Vagina (tissue), 2 donors: ENCODE data around the gene ZNF514. TPM values are rescaled to one million over a fixed set of nuclear protein-coding genes. Genes with fewer than 3 reads are reported as not detected.
"Not testable (repeated sequence)": the region's sequence is repeated elsewhere in the genome, so short reads cannot be mapped to it uniquely, and the experiment has no call there.

Source experiments
- DNase-seq, 2 donors: peaks; one replicate each; pipeline ENCODE4 v3.0.0-alpha.2; 2017; ENCODE audit errors: extremely low spot score in 2 of 2
- H3K27ac ChIP-seq: fragments of 200-600 bp; sonication (generic); one replicate; pipeline ENCODE4 v1.5.1; 2019
- H3K27me3 ChIP-seq: fragments of 200-600 bp; sonication (generic); one replicate; pipeline ENCODE4 v1.5.1; 2019
- H3K36me3 ChIP-seq, 2 donors: fragments of 200-600 bp; sonication (generic); one replicate each; pipeline ENCODE4 v1.5.1; 2017 to 2019
- H3K4me1 ChIP-seq: fragments of 200-600 bp; sonication (generic); one replicate; pipeline ENCODE4 v1.5.1; 2019
- H3K4me3 ChIP-seq, 2 donors: fragments of 200-600 bp; sonication (generic); 1 replicate in 1 of 2; 2 replicates in 1 of 2; pipeline ENCODE4 v1.5.1; 2016 to 2019
- H3K9me3 ChIP-seq: fragments of 200-600 bp; sonication (generic); one replicate; pipeline ENCODE4 v1.5.1; 2019
- CTCF ChIP-seq, 3 experiments: fragments of 450-650 bp in 2 of 3; fragments of 200-600 bp in 1 of 3; sonication (generic) in 1 of 3; IDR thresholded peaks; one replicate each; pipeline ENCODE4 v1.5.1; 2017 to 2019; ENCODE audit warnings: antibody characterized with exemption in 3 of 3, mild to moderate bottlenecking in 2 of 3, moderate library complexity in 2 of 3
- POLR2A ChIP-seq, 2 donors: fragments of 450-650 bp; IDR thresholded peaks; one replicate each; pipeline ENCODE4 v1.6.1; 2017; ENCODE audit warnings: antibody characterized with exemption in 2 of 2, mild to moderate bottlenecking in 2 of 2, moderate library complexity in 2 of 2
- POLR2AphosphoS5 ChIP-seq, 2 donors: sonication (generic); formaldehyde crosslinking; IDR thresholded peaks; one replicate each; pipeline ENCODE4 v1.9.0; 2017; ENCODE audit warnings: antibody characterized with exemption in 2 of 2, mild to moderate bottlenecking in 2 of 2, low read depth in 1 of 2; ENCODE audit not compliant: insufficient read depth in 1 of 2
- intact Hi-C: fragments of 100-400 bp; cut with DNase I; formaldehyde crosslinking; loops from one replicate; pipeline ENCODE4 v1.15.1; 2023
- total RNA-seq: library from RNA; depleted of rRNA; stranded (reverse); fragments of >200 nt; gene quantifications from one replicate; pipeline ENCODE4 v1.2.3, GENCODE V29; 2016

The ZNF514 gene
- total RNA-seq, 1 donor from 2014 or later, result 14.0 TPM

DNA sequence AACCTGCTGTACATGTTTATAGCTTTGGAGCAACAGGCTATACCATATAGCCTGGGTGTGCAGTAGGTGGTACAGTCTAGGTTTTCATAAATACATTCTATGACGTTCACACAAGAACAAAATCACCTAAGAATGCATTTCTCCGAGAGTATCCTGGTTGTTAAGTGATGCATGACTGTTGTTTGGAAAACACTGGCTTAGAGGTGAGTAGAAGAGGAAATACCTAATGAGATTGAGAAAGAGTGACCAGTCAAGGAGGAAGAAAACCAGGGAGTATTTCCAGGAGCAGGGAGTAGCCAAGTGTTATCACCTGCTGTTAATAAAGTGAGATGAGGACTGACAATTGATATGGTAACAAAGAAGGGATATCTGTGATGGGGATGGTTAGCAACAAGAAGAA is 44.7 kb upstream of the ZNF514 start:
- DNase-seq, result no peak
- H3K27ac ChIP-seq, result no peak overlapping the region
- H3K4me1 ChIP-seq, result peaks cover 22% of the 10 kb centered on the region
- H3K36me3 ChIP-seq, result no peaks in the 10 kb centered on the region
- no peaks in the 10 kb centered on the region for H3K9me3 ChIP-seq
- no peak for TF ChIP-seq CTCF (IDR thresholded peaks at IDR 0.05)
- no peak for TF ChIP-seq POLR2AphosphoS5 (IDR thresholded peaks at IDR 0.05; ENCODE audit: insufficient read depth in 1 of 2, low read depth in 1 of 2)
- TF ChIP-seq POLR2A (IDR thresholded peaks at IDR 0.05), result no peak
- H3K27me3 ChIP-seq, result no peaks in the 10 kb centered on the region
- H3K4me3 ChIP-seq, result no peak overlapping the region
- intact Hi-C loops, result no loop called here

GRCh38 chr2:95203911-95204310 is 44.3 kb upstream of the ZNF514 start:
- TF ChIP-seq POLR2AphosphoS5 (IDR thresholded peaks at IDR 0.05; ENCODE audit: insufficient read depth in 1 of 2, low read depth in 1 of 2) (no peak), CTCF (IDR thresholded peaks at IDR 0.05) (no peak), POLR2A (IDR thresholded peaks at IDR 0.05) (no peak)
- Histone ChIP-seq H3K4me1 (peaks cover 22% of the 10 kb centered on the region), H3K4me3 (no peak overlapping the region)

GRCh38 chr2:95192956-95193355 is 33.3 kb upstream of the ZNF514 start:
- DNase-seq, H3K9me3 ChIP-seq, H3K27ac ChIP-seq, H3K27me3 ChIP-seq, H3K4me1 ChIP-seq, H3K36me3 ChIP-seq, H3K4me3 ChIP-seq, intact Hi-C loops: not testable (repeated sequence)
- peak in 2 of 3 experiments; percentile 23 to 52 for TF ChIP-seq CTCF (IDR thresholded peaks at IDR 0.05)

More at GRCh38 chr2:95203911-95204310, 44.3 kb upstream of the ZNF514 start:
- no peaks in the 10 kb centered on the region for H3K9me3 ChIP-seq
- H3K27ac ChIP-seq, result no peak overlapping the region
- intact Hi-C loops, result no loop called here
- no peak for DNase-seq
- no peaks in the 10 kb centered on the region for H3K27me3 ChIP-seq
- H3K36me3 ChIP-seq, result no peaks in the 10 kb centered on the region

DNA sequence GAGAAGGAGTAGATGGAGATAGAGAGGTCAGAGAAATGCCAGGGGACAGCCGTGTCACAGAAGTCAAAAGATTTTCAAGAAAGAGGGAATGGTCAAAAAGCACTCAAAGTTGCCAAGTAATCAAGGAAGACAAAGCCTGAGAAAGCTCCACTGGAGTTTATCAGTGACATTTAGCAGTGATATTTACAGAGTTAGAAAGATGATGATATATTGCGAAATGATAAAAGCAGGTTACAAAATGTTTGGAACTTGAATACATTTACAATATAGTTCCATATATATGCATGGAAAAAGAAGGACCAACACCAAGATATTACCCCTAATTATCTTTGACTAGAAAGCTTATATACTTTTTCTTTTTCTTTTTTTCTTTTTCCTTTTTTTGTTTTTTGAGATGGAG is 26.3 kb upstream of the ZNF514 start:
- no peaks in the 10 kb centered on the region for H3K4me1 ChIP-seq
- H3K27me3 ChIP-seq, result no peaks in the 10 kb centered on the region
- no peak overlapping the region for H3K27ac ChIP-seq
- peaks cover 0 to 21% of the 10 kb centered on the region in 2 donors for H3K36me3 ChIP-seq
- H3K9me3 ChIP-seq, result no peaks in the 10 kb centered on the region
- intact Hi-C loops, result no loop called here
- no peak for DNase-seq
- no peak overlapping the region for H3K4me3 ChIP-seq
- TF ChIP-seq POLR2AphosphoS5 (IDR thresholded peaks at IDR 0.05; ENCODE audit: insufficient read depth in 1 of 2, low read depth in 1 of 2), result no peak
- no peak for TF ChIP-seq POLR2A (IDR thresholded peaks at IDR 0.05)
- TF ChIP-seq CTCF (IDR thresholded peaks at IDR 0.05), result no peak

DNA sequence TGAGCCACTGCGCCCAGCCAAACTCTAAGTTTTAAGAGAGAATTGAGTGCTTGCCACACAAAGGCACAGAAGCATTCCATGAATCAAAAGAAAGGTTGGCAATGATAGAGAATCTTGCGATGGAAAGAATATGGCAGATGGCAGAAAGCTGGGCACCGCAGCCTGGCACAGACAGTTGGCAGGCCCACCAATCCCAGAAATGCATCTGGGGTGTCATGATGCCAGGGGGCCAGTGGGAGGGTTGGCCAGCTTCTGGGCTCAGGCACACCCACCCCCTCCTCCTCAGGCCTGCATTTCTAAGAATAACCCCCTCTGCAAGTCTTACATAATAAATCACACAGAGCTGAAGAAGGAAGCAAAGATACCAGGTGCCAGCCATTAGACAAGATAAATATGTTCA is 25.5 kb upstream of the ZNF514 start:
- peaks cover 0 to 29% of the 10 kb centered on the region in 2 donors for H3K36me3 ChIP-seq
- TF ChIP-seq CTCF (IDR thresholded peaks at IDR 0.05), result no peak
- TF ChIP-seq POLR2A (IDR thresholded peaks at IDR 0.05), result no peak
- no peak for TF ChIP-seq POLR2AphosphoS5 (IDR thresholded peaks at IDR 0.05; ENCODE audit: insufficient read depth in 1 of 2, low read depth in 1 of 2)
- DNase-seq, result no peak
- no peaks in the 10 kb centered on the region for H3K4me1 ChIP-seq
- intact Hi-C loops, result no loop called here
- H3K4me3 ChIP-seq, result no peak overlapping the region
- no peak overlapping the region for H3K27ac ChIP-seq
- H3K27me3 ChIP-seq, result no peaks in the 10 kb centered on the region
- no peaks in the 10 kb centered on the region for H3K9me3 ChIP-seq
